ENCODE measurements around the gene SLC5A3. TPM values are rescaled to one million over a fixed set of nuclear protein-coding genes. Genes with fewer than 3 reads are reported as not detected.

SLC5A3 gene
- total RNA-seq, 1 experiment from 2014 or later, result 29.4 TPM

DNA sequence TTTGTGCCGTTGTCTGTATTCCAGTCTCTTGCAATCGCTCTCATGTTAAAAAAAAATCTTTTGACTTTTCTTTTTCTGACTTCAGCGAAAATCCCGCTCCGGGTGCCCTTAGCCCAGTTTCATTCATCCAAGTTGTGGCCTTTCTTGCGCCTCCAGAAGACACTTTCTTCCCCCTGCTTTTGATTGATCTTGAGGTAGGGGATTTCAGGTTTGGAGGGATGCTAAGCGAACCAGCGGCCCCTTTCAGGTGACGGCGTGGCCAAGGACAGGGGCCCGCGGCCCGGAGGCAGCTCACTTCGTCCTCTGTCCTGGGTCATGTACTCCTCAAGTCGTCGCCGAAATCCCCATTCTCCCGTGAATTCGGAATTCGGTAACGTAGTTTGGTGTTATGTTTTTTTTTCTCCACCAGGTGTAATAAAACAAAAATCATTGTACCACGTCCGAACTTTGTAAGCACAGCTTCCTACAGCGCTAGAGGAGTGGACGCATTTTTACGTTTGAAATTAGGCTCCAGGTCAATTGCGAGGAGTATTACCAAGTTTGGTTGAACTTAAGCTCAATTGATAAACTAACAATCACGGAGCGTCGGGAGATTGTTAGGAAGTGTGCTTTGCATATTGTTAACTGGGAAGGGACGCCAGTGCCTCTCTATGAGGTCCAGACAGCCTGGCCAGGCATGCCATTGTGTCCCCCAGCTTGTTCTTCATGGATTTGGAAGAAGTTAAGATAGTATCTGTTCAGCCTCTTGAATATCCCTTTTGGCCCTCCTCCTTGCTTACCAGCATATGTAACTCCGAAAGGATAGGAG lies 1.1 kb downstream of the SLC5A3 start:
- in situ Hi-C loops (cut with HindIII; ENCODE audit: low pct_unique_long_range_greater_than_20kb, low sequenced_read_pairs), result no loop called here
- Histone ChIP-seq H3K4me3 (ENCODE audit: low read depth in 2 of 2, low read length in 2 of 2) (peak overlapping the region; percentile 82 to 91), H3K27ac (ENCODE audit: low read length) (peak overlapping the region; percentile 88), H3K27me3 (ENCODE audit: control insufficient read depth, insufficient read depth, low read length) (no peaks in the 10 kb centered on the region), H3K36me3 (ENCODE audit: control insufficient read depth, insufficient read depth, low read length) (peaks cover 6% of the 10 kb centered on the region), H3K4me1 (ENCODE audit: control insufficient read depth, insufficient read depth, low read length) (peaks cover 37% of the 10 kb centered on the region), H3K9me3 (ENCODE audit: control insufficient read depth, insufficient read depth, low read depth, low read length) (no peaks in the 10 kb centered on the region)
- POLR2A ChIA-PET, result no interaction called here
- ATAC-seq (no peak), DNase-seq (ENCODE audit: low read depth, low spot score) (no peak)
- CTCF ChIA-PET, result interaction anchor here (1.0 to 1.1 kb wide), 2 partner anchors 150 to 291 kb away, joined by 3 to 5 read pairs; no protein-coding TSS in a partner anchor
- BruUV-seq (replicated peaks), result TSS peak; percentile 65
- TF ChIP-seq TCF7L2 (IDR thresholded peaks at IDR 0.05; ENCODE audit: low read depth, low read length) (no peak), CTCF (IDR thresholded peaks at IDR 0.05) (no peak), SIN3A (IDR thresholded peaks at IDR 0.05; ENCODE audit: borderline replicate concordance, insufficient read depth, low read depth, low read length) (no peak), REST (IDR thresholded peaks at IDR 0.05; ENCODE audit: insufficient read depth in 1 of 2, low read depth in 2 of 2, low read length in 1 of 2) (no peak), POLR2AphosphoS5 (IDR thresholded peaks at IDR 0.05; ENCODE audit: low read depth, low read length) (no peak)
- intact Hi-C loops (cut with micrococcal nuclease; ENCODE audit: unreplicated experiment), result loop anchor here (10.0 kb wide), 1 partner anchor 130 kb away; no protein-coding TSS in a partner anchor

GRCh38 chr21:34075091-34075425 lies 1.7 kb downstream of the SLC5A3 start:
- ChIA-PET POLR2A (no interaction called here), CTCF (interaction anchor here (1.1 kb wide), 1 partner anchor 151 kb away, joined by 5 read pairs; no protein-coding TSS in a partner anchor)
- BruUV-seq (replicated peaks), result no TSS peak
- no peak for TF ChIP-seq TCF7L2 (IDR thresholded peaks at IDR 0.05; ENCODE audit: low read depth, low read length)
- no peak for TF ChIP-seq REST (IDR thresholded peaks at IDR 0.05; ENCODE audit: insufficient read depth in 1 of 2, low read depth in 2 of 2, low read length in 1 of 2)
- TF ChIP-seq SIN3A (IDR thresholded peaks at IDR 0.05; ENCODE audit: borderline replicate concordance, insufficient read depth, low read depth, low read length), result no peak
- TF ChIP-seq CTCF (IDR thresholded peaks at IDR 0.05), result no peak
- TF ChIP-seq POLR2AphosphoS5 (IDR thresholded peaks at IDR 0.05; ENCODE audit: low read depth, low read length), result no peak
- Histone ChIP-seq H3K9me3 (ENCODE audit: control insufficient read depth, insufficient read depth, low read depth, low read length) (no peaks in the 10 kb centered on the region), H3K4me1 (ENCODE audit: control insufficient read depth, insufficient read depth, low read length) (peaks cover 41% of the 10 kb centered on the region), H3K27ac (ENCODE audit: low read length) (peak overlapping the region; percentile 88), H3K36me3 (ENCODE audit: control insufficient read depth, insufficient read depth, low read length) (peaks cover 6% of the 10 kb centered on the region), H3K4me3 (ENCODE audit: low read depth in 2 of 2, low read length in 2 of 2) (peak overlapping the region; percentile 82 to 91), H3K27me3 (ENCODE audit: control insufficient read depth, insufficient read depth, low read length) (no peaks in the 10 kb centered on the region)
- in situ Hi-C loops (cut with HindIII; ENCODE audit: low pct_unique_long_range_greater_than_20kb, low sequenced_read_pairs), result no loop called here
- intact Hi-C loops (cut with micrococcal nuclease; ENCODE audit: unreplicated experiment), result loop anchor here (10.0 kb wide), 1 partner anchor 130 kb away; no protein-coding TSS in a partner anchor
- no peak for DNase-seq (ENCODE audit: low read depth, low spot score)
- ATAC-seq, result no peak
